ENCODE results near the gene MCAT.
A peak's percentile ranks its signal among the peaks of the same experiment; 100 is the strongest.

GRCh38 chr22:43110444-43110926 lies 32.7 kb downstream of the MCAT start, which contains the start of gene BIK:
- TF ChIP-seq CTCF (IDR thresholded peaks at IDR 0.05) = peak; percentile 26
- no peak for TF ChIP-seq EZH2 (IDR thresholded peaks at IDR 0.05; ENCODE audit: borderline replicate concordance, insufficient read depth, low read depth, low read length, poor library complexity, severe bottlenecking)
